ENCODE data around the gene VAT1L.

Gene VAT1L, protein sequence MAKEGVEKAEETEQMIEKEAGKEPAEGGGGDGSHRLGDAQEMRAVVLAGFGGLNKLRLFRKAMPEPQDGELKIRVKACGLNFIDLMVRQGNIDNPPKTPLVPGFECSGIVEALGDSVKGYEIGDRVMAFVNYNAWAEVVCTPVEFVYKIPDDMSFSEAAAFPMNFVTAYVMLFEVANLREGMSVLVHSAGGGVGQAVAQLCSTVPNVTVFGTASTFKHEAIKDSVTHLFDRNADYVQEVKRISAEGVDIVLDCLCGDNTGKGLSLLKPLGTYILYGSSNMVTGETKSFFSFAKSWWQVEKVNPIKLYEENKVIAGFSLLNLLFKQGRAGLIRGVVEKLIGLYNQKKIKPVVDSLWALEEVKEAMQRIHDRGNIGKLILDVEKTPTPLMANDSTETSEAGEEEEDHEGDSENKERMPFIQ

DNA sequence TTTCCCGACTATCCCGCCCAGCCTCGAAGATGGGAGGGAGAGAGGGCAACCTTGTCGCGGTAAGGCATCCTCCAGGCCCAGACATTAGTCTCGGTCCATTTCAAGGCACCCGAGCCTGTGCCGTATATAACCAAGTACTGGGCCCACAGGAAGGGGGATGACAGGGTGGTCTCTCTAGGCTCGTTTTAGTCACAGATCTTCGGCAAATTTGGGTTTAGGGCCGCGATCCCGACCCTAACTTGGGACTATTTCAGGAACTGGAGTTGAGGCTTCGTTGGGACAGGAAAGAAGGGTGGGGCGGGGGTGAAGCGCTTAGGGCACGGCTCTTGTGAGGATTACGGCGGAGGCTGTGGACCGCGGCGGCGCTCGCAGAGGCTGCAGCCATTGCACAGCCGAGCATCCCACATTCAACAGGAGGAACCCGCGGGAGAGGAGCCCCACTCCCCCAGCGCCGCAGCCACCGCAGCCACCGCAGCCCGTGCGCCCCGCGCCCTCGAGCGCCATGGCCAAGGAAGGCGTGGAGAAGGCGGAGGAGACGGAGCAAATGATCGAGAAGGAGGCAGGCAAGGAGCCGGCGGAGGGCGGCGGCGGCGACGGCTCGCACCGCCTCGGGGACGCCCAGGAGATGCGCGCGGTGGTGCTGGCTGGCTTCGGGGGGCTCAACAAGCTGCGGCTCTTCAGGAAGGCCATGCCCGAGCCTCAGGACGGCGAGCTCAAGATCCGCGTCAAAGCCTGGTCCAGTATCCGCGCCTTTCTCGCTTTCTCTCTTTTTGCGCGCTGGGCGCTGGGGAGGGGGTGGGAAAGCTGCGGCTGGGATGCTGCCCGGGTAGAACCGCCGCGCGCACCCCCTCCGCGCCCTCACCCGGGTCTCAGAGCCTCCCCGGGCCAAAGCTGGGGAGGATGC, at the start of gene VAT1L:
Gene VAT1L, plus strand, starts transcription at position 384 of the 904 bp plus-strand sequence. Its CDS starts 119 bp downstream, at position 503.
- DNase-seq: peak; percentile 96

DNA sequence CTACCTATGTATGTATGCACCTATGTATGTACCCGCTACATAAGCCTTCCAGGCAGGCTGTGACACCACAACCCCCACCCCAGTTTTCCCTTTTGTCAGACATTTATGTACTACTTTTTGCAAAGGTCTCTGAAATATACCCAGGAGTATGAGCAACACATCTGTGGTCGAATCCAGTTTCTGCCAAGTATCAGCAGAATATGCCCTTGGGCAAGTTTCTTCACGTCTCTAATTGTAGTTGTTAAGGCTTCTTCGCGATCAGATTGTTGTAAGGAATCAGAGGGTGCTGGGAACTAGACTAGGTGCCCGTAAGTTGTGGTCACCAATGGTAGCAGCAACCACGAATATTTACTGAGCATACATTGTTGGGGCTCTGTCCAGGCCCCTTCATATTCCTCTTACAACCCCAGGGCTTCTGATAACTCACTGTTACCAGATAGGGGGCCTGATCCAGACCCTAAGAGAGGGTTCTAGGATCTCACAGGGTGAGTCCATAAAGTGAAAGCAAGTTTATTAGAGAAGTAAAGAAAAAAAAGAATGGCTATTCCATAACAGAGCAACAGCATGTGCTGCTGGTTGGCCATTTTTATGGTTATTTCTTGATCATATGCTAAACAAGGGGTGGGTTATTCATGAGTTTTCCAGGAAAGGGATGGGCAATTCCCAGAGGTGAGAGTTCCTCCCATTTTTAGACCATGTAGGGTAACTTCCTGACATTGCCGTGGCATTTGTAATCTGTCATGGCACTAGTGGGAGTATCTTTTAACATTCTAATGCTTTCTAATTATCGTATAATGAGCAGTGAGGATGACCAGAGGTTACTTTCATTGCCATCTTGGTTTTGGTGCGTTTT, 49.4 kb upstream of the VAT1L start:
- DNase-seq: no peak

DNA sequence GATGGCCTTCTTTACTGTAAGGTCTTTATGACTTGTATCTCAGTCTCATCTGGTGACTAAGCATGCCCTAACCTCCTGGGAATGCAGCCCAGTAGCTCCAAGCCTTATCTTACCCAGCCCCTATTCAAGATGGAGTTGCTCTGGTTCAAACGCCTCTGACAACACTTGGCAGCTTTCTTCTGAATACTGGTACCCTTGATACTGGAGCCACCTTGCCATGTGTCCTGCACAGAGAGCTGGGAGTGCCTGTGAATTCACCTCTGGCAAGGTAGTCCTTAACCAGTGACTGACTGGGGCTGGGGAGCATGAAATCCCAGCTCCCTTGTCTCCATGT, 48.8 kb upstream of the VAT1L start:
- no peak for DNase-seq

DNA sequence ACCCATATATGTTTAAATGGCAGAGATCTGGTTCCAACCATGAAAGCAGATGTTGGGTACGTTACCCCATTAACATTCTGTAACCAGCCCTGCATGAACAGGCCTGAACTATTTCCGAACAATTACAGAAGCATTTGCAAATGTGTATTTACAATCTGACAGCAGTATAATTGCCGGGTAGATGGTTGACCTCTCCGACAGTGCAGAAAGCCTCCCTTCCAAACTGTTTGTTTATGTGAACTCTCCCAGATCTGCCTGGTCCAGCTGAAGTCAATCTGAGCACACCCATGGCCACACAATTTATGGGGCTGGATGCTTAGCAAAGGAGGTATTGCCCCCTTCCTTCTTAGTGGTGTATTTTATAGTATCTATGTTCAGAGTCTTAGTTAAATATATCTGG, 44.2 kb upstream of the VAT1L start:
- no peak for DNase-seq

DNA sequence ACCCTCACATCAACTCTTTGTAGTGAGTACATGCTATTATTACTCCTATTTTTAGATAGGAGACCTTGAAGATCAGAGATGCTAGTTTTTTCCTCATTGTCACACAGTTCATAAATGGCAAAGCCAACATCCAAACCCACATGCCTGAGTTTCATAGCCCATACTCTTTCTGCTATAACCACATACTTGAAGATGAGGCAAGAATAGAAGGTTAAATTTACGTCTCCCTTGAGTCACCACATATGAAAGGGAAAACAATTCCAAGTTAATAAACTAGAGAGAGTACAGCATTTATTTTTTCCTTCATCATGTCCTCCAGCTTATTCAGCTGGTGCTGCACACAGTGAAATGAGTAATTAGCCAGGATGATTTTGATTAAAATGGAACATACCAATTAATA, 42.4 kb upstream of the VAT1L start:
- no peak for DNase-seq

DNA sequence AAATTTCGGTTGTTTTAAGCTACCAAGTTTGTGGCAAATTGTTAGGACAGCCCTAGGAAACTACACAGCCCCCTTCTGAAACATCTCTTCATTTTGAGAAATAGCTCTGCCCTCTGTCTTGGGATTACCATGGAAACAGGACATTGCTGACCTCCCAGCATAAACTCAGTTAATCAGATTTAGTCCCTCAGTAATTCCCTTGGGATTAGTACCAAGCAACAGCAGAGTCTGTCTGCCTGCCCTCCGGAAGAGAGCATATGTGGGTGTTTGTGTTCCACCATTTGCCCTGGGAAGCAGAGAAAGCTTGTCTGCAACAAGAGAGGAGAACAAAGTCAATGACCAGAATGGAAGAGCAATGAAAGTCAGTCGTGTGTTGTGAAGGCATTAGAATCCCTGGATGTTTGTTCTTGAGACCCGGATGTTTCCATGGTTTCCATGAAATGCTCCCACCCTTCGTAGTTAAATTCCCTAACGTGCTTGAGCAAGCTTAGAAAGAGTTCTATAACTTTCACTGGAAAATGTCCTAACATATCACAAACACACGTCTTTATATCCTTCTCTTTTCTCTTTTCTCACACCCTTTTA, 39.9 kb upstream of the VAT1L start:
- DNase-seq: no peak

DNA sequence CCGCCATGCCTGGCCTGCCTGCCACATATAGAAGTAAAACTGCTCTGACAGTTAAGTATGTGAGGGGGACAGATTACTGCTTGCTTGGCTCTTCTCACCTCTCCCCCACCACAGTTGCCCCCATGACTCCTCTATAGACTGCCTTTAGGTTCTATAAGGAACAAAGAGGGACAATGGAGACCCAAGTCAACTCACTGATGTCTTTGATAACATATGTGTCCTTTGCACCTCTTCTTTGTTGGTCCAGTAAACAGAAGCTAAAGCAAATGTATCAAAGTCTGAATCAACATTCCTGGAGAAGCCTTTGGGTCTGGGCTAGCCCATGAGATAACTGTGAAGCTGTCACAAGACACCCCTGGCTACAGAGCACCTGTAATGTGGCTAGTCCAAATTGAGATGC, 38.9 kb upstream of the VAT1L start:
- no peak for DNase-seq

DNA sequence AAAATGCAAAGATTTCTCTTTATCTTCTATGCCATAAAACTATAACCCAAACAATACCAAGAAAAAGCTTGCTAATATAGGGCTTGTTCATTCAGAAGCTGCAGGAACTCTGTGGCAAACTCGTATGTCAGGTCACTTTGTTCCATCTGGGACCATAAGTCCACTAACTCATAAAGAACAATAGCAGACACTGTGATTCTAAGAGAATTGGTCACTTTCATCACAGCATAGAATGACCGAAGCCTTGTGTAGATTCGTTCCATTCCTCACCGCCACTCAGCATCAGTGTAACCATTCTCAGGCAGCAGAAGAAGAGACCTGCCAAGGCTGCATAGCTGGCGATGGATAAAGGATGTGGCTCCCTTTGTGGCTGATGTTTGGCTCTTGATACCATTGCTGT, 30.3 kb upstream of the VAT1L start:
- DNase-seq: no peak

DNA sequence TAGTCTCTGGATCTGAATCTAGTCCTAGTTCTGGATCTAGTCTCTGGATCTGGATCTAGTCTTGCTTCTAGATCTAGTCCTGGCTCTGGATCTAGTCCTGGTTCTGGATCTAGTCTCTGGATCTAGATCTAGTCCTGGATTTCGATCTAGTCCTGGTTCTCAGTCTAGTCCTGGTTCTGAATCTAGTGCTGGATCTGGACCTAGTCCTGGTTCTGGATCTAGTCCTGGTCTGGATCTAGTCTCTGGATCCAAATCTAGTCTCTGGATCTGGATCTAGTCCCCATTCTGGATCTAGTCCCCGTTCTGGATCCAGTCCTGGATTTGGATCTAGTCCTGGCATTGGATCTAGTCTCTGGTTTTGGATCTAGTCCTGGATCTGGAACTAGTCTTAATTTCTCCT, 29.9 kb upstream of the VAT1L start:
- no peak for DNase-seq

DNA sequence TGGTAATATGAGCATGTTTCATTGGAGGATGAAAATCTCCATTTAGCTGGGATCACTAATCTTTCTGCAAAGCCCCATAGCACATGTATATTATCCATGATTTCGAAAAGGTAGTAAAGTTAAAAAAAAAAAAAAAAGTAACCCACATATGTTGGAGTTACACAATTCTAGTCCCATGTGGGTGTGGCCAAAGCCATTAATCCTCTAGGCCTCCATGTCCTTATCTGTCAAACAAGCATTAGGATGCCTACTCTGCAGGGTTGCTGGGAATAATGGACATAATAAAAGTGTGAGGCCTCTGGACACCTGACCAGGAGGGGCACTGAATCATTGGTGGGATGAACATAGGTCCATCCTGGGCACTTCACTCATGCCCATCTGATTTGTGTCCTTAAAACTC, 29.2 kb upstream of the VAT1L start:
- no peak for DNase-seq

DNA sequence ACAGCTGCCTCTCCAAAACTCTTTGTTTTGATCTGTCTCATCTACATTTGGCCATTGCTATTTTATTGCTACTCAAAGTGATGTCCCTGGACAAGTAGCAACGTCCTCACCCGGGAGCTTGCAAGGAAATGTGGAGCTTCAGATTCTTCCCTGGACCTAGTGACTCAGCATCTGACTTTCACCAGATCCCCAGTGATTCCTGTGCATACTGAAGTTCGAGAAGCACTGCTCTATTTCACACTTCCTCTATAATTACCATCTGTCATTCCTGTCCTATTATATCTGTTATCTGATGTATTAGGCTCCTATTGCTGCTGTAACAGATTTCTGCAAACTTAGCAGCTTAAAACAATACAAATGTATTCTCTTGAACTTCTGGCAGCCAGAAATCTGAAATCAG, 28.5 kb upstream of the VAT1L start:
- DNase-seq: no peak

DNA sequence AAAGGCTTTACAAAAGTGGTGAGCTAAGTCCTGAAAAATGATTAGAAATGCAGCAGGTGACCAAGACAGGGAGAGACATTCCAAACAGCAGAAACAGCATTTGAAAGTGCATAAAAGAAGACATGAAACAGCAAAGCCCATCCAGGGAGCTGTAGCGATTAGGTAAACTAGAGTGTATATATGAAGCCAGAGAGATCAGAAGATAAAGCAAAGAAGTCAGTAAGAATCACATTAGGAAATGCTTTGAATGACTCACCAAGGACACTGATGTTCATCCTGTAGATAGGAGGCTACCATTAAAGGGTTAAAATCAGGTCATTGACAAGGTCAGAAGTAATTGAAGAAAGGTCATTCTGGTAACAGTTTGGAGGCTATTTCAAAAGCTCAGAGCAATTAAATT, 27.6 kb upstream of the VAT1L start:
- DNase-seq: no peak

DNA sequence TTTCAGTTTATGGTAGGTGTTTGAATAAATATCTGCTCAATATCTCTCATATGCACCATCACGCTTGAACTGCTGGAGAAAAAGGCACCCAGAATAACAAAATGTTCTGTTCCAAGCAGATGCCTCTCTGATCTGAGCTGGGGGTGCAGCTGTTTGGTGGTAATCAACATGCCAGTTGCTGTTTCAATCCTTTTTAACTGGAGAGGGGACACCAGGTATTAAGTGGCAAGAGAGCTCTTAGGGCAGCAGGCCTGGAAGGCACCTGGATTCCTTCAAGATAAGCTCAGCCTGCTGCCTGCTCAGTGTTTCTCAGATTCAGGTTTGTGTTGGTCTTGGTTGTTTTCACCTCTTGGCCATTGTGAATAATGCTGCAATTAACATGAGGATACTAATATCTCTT, 27.2 kb upstream of the VAT1L start:
- no peak for DNase-seq

DNA sequence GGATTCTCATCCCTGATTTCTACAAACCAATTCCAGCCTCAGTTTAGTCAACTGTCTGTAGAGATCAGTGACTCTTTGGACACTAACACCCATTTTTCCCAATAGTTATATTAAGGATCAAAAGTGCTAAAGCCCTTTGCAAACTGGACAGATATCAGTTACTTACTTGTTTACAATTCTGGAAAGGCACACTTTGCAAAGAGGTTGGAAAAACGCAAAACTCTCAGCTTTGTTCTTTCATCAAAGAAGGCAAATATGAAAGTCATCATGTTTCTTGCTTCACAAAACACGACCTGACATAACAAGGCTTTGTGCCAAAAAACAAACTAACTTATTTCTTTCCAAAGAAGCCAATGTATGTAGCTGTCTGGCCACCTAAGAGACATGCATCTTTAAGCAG, 26.1 kb upstream of the VAT1L start:
- DNase-seq: no peak

DNA sequence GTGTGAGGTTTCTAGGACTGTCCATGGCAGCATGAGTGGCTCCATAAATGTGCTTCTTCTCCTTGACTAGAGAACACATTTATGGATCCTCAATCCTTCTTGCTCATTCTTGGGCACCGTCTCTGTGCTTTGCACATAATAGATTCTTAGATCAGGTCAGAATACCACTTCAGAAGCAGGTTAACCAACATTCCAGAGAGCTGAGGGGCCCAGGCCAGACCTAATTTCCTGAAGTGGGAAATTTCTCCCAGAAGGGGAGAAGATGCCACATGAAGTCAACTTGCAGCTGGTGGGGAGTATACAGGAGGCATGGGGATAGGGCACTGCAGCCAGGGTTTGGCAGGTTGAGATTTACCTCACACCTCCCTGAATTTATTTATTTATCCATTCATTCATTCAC, 24.4 kb upstream of the VAT1L start:
- DNase-seq: no peak

DNA sequence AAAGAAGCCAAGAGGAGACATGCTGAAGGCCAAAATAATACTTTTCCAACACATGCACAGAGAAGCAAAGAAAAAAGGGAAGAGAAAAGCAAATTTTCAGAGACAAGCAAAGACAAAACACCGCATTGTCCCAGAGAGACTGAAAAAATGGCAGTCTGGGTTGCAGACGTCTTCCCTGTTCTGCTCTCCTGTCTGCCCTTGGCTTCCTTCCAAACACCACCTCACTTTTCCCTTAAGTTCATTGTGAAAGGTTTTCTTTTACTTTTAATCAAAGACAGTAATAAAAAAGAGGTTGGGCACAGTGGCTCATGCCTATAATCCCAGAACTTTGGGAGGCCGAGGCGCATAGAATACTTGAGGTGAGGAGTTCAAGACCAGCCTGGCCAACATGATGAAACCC, 21.2 kb upstream of the VAT1L start:
- no peak for DNase-seq

DNA sequence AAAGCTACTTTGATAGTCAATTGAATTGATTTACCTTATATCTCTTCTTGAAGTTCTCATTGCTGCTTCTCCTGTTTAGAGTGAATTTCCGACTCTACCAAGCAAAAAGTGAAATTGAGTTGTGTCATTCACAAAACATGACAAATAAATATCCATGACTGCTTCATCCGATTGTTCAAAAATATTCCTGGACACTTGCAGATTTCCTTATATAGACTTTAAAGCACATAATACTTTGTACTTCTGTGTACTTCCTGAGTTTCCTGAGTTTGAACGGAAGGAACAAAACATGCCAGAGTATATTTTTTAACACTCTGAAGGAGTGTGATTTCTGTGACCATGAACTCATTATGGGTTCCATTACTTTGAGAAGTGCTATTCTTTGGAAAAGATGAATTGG, 20.5 kb upstream of the VAT1L start:
- DNase-seq: no peak

DNA sequence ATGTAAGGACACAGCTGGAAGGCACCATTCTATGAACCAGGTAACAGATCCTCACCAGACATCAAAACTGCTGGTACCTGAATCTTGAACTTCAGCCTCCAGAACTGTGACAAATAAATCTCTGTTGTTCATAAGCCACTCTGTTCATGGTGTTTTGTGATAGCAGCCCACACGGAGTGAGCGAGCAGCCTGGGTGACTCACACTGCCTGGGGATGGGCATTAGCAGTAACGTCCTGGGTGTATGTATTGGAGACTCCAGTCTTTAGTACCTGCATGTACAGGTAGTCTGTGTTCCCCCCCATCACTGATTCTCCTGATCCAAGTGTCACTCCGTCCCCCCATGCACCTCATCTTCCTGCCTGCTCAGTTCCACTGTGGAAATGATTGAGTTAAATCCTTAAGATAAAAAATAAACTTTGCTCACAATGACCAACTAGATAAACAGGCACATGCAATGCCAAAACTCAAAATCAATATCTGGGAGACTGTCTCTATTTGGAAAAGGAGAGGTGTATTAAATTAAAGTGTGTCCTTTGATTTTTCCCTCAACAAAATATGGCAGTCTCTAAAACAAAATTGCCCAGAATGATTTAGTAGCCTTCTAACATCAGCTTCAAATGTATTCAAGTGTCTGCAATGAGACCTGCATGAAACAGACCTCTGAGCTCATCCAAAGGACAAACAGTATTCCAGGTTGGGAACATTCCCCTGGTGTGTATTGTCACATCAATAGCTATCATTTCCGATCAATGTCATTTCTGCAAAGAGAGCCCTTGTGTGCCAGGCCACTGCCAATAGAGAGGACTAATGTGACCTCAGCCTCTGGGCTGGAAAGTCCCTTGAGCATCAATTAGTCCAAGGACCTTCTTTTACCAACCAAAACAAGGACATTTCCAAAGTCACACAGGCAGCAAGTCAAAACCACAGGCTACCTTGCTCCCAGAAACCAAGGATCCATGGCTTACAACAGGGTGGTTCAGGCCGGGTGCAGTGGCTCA, 12.2 kb upstream of the VAT1L start:
- DNase-seq: no peak

DNA sequence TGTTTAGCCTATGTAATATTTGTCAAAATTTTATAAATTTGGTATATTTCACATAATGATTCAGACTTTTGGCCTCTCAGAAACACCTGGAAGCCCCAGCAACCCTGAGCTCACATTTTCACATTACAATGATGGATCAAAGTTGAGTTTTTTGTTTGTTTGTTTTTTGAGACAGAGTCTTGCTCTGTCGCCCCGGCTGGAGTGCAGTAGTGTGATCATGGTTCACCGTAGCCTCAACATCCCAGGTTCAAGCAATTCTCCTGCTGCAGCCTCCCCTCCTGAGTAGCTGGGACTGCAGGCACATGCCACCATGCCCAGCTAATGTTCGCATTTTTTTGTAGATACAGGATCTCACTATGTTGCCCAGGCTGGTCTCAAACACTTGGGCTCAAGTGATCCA, 10.6 kb upstream of the VAT1L start:
- no peak for DNase-seq

DNA sequence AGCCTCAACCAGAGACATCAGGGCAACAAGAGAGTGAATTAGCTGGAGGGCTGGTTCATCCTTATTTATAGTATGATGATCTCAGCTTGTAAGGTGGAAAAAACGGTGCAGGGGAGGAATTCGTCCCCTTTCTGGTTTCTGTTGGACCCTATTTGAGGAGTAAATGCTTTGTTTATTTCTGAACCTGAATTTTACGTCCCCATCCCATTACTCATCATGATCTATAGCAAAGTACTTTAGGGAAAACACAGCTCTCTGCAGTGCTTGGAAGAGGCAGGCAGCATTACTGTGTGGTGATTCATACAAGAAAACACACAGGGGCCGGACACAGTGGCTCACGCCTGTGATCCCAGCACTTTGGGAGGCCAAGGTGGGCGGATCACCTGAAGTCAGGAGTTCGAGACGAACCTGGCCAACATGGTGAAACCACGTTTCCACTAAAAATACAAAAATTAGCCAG, 8.0 kb upstream of the VAT1L start:
- DNase-seq: no peak

DNA sequence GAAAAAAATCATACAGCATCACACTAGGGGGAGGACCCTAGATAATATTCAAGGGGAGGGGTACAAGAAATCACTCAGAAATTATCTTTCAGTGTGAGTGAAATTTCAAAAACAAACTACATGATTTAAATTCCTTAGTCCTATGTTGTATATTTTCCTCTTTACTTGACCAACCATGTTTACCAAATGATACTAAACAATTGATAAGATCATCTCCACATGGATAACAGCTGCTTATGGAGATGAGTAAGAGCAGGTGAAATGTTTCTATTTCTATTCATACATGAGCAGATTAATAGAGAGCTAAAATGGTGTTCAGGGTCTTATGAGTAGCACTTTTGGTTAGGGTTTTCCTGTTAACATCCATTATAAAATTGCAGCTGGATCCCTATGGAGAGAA, 7.3 kb upstream of the VAT1L start:
- DNase-seq: no peak

DNA sequence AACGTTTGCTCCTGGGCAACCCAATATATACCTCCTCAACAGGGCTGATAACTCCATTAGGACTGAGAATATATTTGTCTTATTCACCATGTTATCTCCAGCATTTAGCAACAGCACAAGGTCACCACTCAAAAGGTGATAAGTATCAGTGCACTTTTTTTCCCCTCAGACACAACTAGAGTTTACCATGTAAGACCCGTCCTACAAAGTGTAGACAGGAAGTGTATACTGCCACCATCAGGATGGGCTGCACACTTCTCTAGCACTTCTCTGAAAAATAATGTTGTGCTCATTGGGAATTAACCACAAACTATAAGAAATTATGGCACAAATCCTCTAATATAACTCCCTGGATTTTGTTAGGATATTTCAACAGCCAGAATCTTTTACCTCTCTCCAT, 5.7 kb upstream of the VAT1L start:
- no peak for DNase-seq
